Activated CD4-positive, alpha-beta T cell treated with anti-CD3 and anti-CD28 coated beads for 48 hours (primary cell): ENCODE data around the gene CCNE1.
A peak's percentile ranks its signal among the peaks of the same experiment; 100 is the strongest.
"Not testable (repeated sequence)": the region's sequence is repeated elsewhere in the genome, so short reads cannot be mapped to it uniquely, and the experiment has no call there.

ENCODE experiments used
- DNase-seq: peaks from one replicate; pipeline ENCODE4 v3.0.0-alpha.2; 2020

CCNE1 gene

DNA sequence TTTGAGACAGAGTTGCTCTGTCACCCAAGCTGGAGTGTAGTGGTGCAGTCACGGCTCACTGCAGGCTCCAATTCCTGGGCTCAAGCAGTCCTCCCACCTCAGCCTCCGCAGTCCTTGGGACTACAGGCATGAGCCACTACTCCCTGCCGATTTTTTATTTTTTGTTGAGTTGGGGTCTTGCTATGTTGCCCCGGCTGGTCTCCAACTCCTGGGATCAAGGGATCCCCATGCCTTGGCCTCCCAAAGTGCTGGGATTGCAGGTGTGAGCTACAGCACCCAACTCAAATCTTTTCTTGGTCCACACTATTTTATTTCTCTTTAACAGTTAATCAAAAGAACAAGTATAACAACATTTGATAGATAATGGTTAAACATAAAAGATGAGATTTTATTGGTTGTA, 7.5 kb downstream of the CCNE1 start:
- DNase-seq, result no peak

- DNase-seq, result no peak
Observed at GRCh38 chr19:29819986-29820385, 8.2 kb downstream of the CCNE1 start.

DNA sequence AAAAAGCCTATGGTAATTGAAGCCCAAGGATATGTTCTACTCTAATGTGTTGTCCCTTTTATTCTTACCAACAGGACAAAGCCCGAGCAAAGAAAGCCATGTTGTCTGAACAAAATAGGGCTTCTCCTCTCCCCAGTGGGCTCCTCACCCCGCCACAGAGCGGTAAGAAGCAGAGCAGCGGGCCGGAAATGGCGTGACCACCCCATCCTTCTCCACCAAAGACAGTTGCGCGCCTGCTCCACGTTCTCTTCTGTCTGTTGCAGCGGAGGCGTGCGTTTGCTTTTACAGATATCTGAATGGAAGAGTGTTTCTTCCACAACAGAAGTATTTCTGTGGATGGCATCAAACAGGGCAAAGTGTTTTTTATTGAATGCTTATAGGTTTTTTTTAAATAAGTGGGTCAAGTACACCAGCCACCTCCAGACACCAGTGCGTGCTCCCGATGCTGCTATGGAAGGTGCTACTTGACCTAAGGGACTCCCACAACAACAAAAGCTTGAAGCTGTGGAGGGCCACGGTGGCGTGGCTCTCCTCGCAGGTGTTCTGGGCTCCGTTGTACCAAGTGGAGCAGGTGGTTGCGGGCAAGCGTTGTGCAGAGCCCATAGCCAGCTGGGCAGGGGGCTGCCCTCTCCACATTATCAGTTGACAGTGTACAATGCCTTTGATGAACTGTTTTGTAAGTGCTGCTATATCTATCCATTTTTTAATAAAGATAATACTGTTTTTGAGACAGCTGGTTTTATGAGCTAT, 12.0 kb downstream of the CCNE1 start:
- DNase-seq, result no peak

DNA sequence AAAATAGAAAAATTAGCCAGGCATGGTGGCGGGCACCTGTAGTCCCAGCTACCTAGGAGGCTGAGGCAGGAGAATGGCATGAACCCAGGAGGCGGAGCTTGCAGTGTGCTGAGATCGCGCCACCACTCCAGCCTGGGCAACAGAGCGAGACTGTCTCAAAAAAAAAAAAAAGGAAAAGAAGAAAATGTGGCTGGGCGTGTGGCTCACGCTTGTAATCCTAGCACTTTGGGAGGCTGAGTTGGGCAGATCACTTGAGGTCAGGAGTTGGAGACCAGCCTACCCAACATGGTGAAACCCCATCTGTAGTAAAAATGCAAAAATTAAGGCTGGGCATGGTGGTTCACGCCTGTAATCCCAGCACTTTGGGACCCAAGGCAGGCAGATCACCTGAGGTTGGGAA, 13.5 kb downstream of the CCNE1 start:
- DNase-seq, result not testable (repeated sequence)

- peak; percentile 70 for DNase-seq
Observed at GRCh38 chr19:29831041-29831548, 19.3 kb downstream of the CCNE1 start.

DNA sequence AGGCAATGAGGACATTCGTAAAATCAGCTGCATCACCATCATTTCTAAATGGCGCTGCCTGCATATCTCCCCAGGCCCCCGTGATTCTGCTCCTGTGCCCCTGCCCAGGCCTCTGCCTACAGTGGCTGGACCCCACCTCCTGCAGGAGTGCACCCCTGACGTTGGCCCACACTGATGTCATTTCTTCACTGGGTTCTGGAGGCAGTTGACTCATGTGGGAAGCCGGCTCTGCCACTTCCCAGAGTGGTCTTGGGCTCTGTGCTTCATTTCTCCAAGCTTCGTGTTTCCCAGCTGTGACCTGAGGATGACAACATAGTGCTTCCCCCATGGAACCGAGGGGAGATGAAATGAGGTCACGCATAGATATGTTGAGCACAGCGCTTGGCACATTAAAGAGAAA, 19.9 kb downstream of the CCNE1 start:
- no peak for DNase-seq

GRCh38 chr19:29832801-29833200, 21.0 kb downstream of the CCNE1 start:
- no peak for DNase-seq

DNA sequence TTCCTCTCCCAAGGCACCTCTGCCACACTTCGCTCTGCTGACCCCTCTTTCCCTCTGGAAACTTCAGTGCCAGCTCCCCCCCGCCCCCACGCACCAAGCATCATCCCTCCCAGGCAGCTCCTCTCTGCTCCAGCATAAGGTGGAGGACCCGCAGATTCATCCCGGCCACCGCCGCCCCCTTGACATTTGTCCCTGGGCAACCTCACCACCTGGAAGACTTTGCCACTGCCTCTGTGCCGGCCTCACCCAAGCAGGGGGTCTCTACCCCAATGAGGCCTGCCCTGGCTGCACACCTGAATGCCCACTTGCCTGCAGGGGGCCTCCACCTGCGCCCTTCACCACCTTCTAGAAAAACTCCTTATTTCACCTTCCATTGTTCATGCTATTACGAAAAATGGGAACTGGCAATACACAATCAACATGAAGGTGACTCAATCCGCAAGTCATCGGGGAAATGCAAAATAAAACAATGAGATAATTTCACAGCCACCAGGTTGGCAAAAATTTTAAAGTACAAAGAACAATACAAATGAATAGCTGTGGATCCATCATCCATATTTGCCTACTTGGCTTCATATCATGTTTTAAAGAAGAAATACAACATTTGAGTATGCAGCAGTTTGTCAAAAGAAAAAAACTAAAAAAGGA, 21.9 kb downstream of the CCNE1 start:
- no peak for DNase-seq

DNA sequence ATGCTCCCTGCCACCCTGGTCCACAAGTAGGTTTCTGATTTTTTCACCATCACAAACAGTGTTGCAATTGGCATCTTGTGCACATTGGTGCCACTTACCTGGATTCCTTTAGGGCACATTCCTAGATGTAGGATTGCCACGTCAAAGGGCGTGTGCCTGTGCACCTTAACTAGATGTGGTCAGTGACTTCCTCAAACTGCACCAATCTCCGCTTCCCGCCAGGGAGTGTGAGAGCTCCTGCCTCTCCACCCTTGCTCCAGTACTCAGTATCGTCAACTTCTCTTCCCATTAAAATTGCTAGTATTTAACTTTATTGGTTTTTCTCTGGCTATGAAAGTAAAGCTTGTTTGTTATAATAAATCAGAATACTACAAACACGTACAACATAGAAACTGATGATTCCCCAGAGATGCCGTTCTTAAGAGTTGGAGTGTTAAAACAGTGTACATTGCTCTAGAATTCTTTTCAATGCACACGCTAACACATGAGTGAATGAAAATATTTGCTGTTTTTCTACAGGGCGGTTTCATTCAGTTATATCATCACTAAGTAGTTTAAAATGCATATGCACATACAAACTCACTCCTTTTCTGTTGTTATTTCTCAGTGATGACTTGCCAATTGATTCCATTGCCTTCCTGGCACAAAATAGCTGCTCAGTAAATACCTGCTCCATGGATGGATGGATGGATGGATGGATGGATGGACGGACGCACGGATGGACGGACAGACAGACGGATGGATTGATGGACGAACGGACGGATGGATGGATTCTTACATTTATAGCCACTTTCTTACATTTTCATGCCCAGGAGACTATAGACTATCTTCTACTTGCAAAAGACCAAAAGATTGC, 23.4 kb downstream of the CCNE1 start:
- DNase-seq, result no peak

DNA sequence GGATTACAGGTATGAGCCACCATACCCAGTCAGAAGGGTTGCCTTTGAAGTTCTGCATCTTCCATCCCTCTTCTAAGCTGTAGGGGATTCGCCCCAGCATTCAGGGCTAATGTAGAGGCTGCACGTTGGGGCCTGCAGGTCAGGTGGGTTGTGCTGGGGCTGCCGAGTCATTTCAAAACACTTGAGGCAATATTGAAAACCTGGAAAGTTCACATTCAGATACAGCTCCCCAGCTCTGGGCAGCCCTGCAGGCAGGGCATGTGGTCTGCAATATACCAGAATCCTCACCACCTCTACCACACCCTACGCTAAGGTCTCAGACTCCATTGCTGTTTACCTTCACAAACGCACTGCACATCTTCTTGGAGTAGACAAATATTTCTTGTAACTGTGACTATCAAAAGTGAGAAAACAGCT, 24.6 kb downstream of the CCNE1 start:
- DNase-seq, result peak; percentile 68

GRCh38 chr19:29837448-29837981, 25.7 kb downstream of the CCNE1 start:
- DNase-seq, result peak; percentile 63

GRCh38 chr19:29837996-29838395, 26.2 kb downstream of the CCNE1 start:
- no peak for DNase-seq

- DNase-seq, result no peak
Observed at GRCh38 chr19:29840066-29840950, 28.5 kb downstream of the CCNE1 start.

GRCh38 chr19:29841209-29841558, 29.4 kb downstream of the CCNE1 start:
- no peak for DNase-seq

DNA sequence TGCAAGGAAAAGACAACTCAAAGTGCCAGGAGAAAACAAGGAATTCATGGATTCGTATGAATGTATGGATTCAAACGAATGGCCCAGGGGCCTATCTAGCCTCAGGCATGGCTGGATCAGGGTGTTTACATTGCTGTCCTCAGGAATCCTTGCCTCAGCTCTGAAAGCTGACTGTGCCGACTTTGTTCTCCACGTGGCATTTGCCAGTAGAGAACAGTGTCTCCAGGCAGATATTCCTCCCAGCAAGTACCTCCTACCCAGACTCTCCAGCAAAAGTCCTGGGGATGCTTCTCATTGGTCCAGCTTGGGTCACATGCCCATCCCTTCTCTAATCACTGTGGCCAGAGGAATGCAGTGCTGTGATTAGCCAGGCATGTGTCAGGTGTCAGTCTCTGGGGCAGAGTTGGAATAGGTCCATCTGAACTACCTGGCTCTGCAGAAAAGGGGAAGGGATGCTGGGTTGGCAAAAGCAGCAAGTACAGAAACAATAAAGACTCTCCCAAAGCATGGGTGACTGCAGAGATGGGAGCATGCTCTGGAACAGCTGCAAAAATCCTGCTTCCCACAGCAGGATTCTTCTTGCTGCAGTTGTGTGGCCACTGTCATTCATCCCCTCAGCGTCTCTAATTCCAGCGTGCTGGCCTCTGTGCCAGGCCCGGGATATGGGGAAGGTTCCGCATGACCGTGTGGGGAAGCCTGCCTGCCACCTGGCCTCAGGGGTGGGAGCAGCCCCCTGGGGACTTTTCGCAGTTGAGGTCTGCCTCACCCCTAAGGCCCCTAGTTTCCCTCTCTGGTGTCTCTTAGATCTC, 30.0 kb downstream of the CCNE1 start:
- no peak for DNase-seq

DNA sequence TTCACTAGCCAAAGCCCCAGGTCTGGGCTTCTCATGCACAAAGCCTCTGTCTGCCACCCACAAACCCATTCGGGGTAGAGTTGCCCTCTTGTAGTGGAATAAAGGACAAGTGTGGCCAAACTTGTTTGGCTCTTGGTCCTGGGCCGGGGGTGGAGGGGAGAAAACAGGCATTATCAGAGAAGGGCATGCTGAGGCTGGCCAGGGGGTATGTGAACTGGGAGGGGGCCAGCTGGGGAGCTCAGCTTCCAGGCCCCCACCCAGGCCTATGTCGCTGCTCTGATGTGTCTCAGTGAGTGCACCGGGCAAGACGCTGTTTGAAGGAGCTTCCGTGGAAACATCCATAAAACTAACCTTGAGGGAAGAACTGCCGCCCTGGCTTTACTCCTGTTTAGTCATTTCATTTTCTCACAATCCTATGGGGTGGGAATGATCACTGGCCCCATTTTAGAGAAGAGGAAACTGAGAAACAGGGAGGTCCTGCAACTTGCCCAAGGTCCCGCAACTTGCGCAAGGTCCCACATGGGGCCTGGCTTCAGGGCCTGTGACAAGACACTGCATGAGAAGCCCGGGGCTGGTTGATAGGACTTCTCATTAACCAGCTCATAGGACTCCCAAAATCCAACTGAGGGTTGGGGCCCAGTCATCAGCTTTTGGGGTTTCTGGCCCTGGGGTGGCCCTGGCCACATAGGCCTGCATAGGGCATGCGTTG, 30.8 kb downstream of the CCNE1 start:
- no peak for DNase-seq

DNA sequence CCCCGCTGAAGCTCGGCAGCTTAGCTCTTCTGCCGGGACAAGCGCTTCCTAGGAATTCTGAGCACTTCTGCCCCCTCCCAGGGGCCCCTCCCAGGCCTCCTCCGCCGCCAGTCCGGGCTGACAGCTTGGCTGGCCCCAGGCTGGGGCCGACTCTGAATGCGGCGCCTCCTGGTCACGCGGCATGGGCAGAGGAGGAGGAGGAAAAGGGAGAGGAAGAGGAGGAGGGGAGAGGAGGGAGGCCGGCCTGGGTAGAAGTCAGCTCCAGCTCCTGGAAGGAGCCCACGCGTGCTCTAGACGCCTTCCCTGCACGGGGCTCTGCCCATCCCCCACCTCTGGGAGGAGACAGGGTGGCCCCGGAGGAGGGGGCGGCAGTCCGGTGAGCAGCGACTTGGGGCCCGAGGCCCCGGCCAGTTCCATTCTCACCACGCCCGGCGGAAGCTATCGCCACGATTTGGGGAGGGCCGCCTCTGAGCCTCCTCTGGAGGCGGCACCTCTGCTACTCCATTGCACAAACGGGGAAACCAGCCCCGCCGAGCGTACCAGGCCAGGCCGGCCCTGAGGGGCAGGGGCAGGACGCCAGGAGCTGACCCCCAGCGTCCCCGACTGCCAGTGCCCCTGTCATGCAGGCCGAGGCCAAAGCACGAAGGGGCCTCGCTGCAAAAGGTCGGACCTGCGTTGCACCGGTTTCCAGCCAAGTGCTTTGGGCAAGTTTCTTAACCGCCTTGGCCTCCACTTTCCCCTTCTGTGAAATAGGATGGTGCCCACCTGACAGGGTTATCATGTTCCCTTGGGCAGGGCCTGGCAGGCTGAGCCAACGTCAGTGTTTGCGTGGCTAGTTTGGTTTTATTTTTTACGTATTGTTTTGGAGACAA, 31.6 kb downstream of the CCNE1 start:
- peak; percentile 17 for DNase-seq

GRCh38 chr19:29844891-29845573, 33.2 kb downstream of the CCNE1 start:
- peak; percentile 97 for DNase-seq

DNA sequence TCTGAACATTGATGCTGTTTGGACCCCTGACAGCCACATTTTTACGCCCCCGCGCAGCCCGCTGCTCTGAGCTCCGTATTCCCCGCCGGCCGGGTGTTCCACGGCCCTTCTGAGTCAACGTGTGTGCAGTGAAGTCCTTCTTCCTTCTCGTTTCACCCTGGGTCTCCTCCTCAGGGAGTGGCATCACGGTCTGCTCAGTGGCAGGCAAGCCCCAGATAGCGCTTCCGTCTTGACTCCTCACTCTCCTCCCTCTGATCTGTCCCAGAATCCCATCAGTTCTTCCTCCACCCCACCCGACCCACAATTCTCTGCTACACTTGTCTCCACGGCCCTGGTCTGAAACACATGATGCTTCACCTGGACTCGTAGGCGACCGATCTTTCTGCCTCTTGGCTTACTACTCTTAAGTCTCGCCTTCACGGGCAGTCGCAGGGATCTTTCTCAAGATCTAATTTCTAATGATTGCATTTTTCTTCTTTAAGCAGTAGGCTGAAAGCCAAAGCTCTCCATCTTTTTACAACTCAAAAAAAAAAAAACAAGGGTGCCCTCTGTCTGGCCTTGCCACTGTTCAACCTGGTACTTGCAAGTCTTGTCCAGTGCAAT, 33.9 kb downstream of the CCNE1 start:
- peak; percentile 61 for DNase-seq
